HG03039 (cell line): ENCODE data around the gene DCTN3.
"Not testable (repeated sequence)": the region's sequence is repeated elsewhere in the genome, so short reads cannot be mapped to it uniquely, and the experiment has no call there.

ENCODE experiments used
- ATAC-seq: cut with Tn5 transposase; IDR thresholded peaks from one replicate; pipeline ENCODE4 v1.9.1; 2021; ENCODE audit warnings: mild to moderate bottlenecking, moderate library complexity; ENCODE audit not compliant: unreplicated experiment

The DCTN3 gene

GRCh38 chr9:34647651-34648050 is 27.4 kb upstream of the DCTN3 start:
- no peak for ATAC-seq

GRCh38 chr9:34647084-34647403 is 26.7 kb upstream of the DCTN3 start:
- ATAC-seq: no peak

GRCh38 chr9:34646211-34647083 is 26.2 kb upstream of the DCTN3 start, which contains the start of gene GALT:
Gene GALT, plus strand, starts transcription at chr9:34646675. Its CDS starts 30 bp downstream, at chr9:34646705.
- peak; percentile 85 for ATAC-seq

GRCh38 chr9:34644766-34645314 is 24.5 kb upstream of the DCTN3 start:
- no peak for ATAC-seq

GRCh38 chr9:34642679-34643078 is 22.4 kb upstream of the DCTN3 start:
- no peak for ATAC-seq

GRCh38 chr9:34639322-34639721 is 19.0 kb upstream of the DCTN3 start:
- ATAC-seq: not testable (repeated sequence)

- no peak for ATAC-seq
These were observed 17.8 kb upstream of the DCTN3 start for GRCh38 chr9:34638138-34638445.

GRCh38 chr9:34637356-34638137 is 17.3 kb upstream of the DCTN3 start, which contains the start of gene SIGMAR1:
Gene SIGMAR1, minus strand, starts transcription at chr9:34637787. Its CDS starts 90 bp downstream, at chr9:34637697.
- ATAC-seq: peak; percentile 76

GRCh38 chr9:34636791-34637355 is 16.6 kb upstream of the DCTN3 start:
- no peak for ATAC-seq

- no peak for ATAC-seq
These were observed 15.3 kb upstream of the DCTN3 start for GRCh38 chr9:34635556-34635955.

GRCh38 chr9:34634551-34635248 is 14.4 kb upstream of the DCTN3 start:
- ATAC-seq: no peak

GRCh38 chr9:34633851-34634550 is 13.7 kb upstream of the DCTN3 start:
- ATAC-seq: no peak

- ATAC-seq: no peak
These were observed 12.9 kb upstream of the DCTN3 start for GRCh38 chr9:34633166-34633565.

GRCh38 chr9:34630402-34631154 is 10.3 kb upstream of the DCTN3 start:
- no peak for ATAC-seq

- no peak for ATAC-seq
These were observed 9.2 kb upstream of the DCTN3 start for GRCh38 chr9:34629491-34629808.

GRCh38 chr9:34628656-34629490 is 8.6 kb upstream of the DCTN3 start, which contains the start of gene ARID3C:
Gene ARID3C, minus strand, starts transcription at chr9:34629066. Its CDS starts 1,052 bp downstream, at chr9:34628014.
- no peak for ATAC-seq

GRCh38 chr9:34627716-34628655 is 7.7 kb upstream of the DCTN3 start:
- ATAC-seq: no peak

GRCh38 chr9:34625186-34625486 is 4.8 kb upstream of the DCTN3 start:
- no peak for ATAC-seq
